Measurements from ENCODE around the gene ANKRD11. TPM values are rescaled to one million over a fixed set of nuclear protein-coding genes. Genes with fewer than 3 reads are reported as not detected.

Gene ANKRD11
- total RNA-seq, 1 donor from 2014 or later, result 367 TPM

- TF ChIP-seq CTCF (IDR thresholded peaks at IDR 0.05; ENCODE audit: partially characterized antibody, unreplicated experiment), result no peak
- no peak for DNase-seq
- H3K27ac Mint-ChIP-seq (ENCODE audit: unreplicated experiment), result peak overlapping the region; percentile 90
- H3K36me3 Mint-ChIP-seq (ENCODE audit: unreplicated experiment), result no peaks in the 10 kb centered on the region
- peaks cover 42% of the 10 kb centered on the region for H3K9me3 Mint-ChIP-seq (ENCODE audit: unreplicated experiment)
- peak overlapping the region; percentile 73 for H3K4me3 Mint-ChIP-seq (ENCODE audit: unreplicated experiment)
- peaks cover 61% of the 10 kb centered on the region for H3K4me1 Mint-ChIP-seq (ENCODE audit: low read depth, unreplicated experiment)
- peaks cover 21% of the 10 kb centered on the region for H3K27me3 Mint-ChIP-seq (ENCODE audit: unreplicated experiment)
Measured at GRCh38 chr16:89401641-89402445, 88.5 kb downstream of the ANKRD11 start.

GRCh38 chr16:89401205-89401604 is 89.2 kb downstream of the ANKRD11 start:
- H3K4me1 Mint-ChIP-seq (ENCODE audit: low read depth, unreplicated experiment), result peaks cover 57% of the 10 kb centered on the region
- peak overlapping the region; percentile 73 for H3K4me3 Mint-ChIP-seq (ENCODE audit: unreplicated experiment)
- no peaks in the 10 kb centered on the region for H3K36me3 Mint-ChIP-seq (ENCODE audit: unreplicated experiment)
- TF ChIP-seq CTCF (IDR thresholded peaks at IDR 0.05; ENCODE audit: partially characterized antibody, unreplicated experiment), result no peak
- H3K27ac Mint-ChIP-seq (ENCODE audit: unreplicated experiment), result peak overlapping the region; percentile 90
- peaks cover 21% of the 10 kb centered on the region for H3K27me3 Mint-ChIP-seq (ENCODE audit: unreplicated experiment)
- H3K9me3 Mint-ChIP-seq (ENCODE audit: unreplicated experiment), result peaks cover 42% of the 10 kb centered on the region
- DNase-seq, result no peak

- no peaks in the 10 kb centered on the region for H3K36me3 Mint-ChIP-seq (ENCODE audit: unreplicated experiment)
- no peak for TF ChIP-seq CTCF (IDR thresholded peaks at IDR 0.05; ENCODE audit: partially characterized antibody, unreplicated experiment)
- DNase-seq, result peak; percentile 62
- H3K9me3 Mint-ChIP-seq (ENCODE audit: unreplicated experiment), result peaks cover 40% of the 10 kb centered on the region
- H3K27me3 Mint-ChIP-seq (ENCODE audit: unreplicated experiment), result peaks cover 21% of the 10 kb centered on the region
- H3K4me3 Mint-ChIP-seq (ENCODE audit: unreplicated experiment), result peak overlapping the region; percentile 73
- H3K27ac Mint-ChIP-seq (ENCODE audit: unreplicated experiment), result peak overlapping the region; percentile 90
- H3K4me1 Mint-ChIP-seq (ENCODE audit: low read depth, unreplicated experiment), result peaks cover 58% of the 10 kb centered on the region
Measured at GRCh38 chr16:89400740-89401139, 89.6 kb downstream of the ANKRD11 start.

- peaks cover 58% of the 10 kb centered on the region for H3K4me1 Mint-ChIP-seq (ENCODE audit: low read depth, unreplicated experiment)
- peaks cover 30% of the 10 kb centered on the region for H3K9me3 Mint-ChIP-seq (ENCODE audit: unreplicated experiment)
- H3K27me3 Mint-ChIP-seq (ENCODE audit: unreplicated experiment), result peaks cover 19% of the 10 kb centered on the region
- DNase-seq, result no peak
- H3K36me3 Mint-ChIP-seq (ENCODE audit: unreplicated experiment), result no peaks in the 10 kb centered on the region
- H3K27ac Mint-ChIP-seq (ENCODE audit: unreplicated experiment), result peak overlapping the region; percentile 97
- peak overlapping the region; percentile 81 for H3K4me3 Mint-ChIP-seq (ENCODE audit: unreplicated experiment)
- TF ChIP-seq CTCF (IDR thresholded peaks at IDR 0.05; ENCODE audit: partially characterized antibody, unreplicated experiment), result no peak
Measured at GRCh38 chr16:89398924-89399323, 91.4 kb downstream of the ANKRD11 start.

GRCh38 chr16:89397331-89397861 is 93.0 kb downstream of the ANKRD11 start:
- Mint-ChIP-seq H3K4me1 (ENCODE audit: low read depth, unreplicated experiment) (peaks cover 58% of the 10 kb centered on the region), H3K36me3 (ENCODE audit: unreplicated experiment) (no peaks in the 10 kb centered on the region), H3K27me3 (ENCODE audit: unreplicated experiment) (peaks cover 22% of the 10 kb centered on the region), H3K4me3 (ENCODE audit: unreplicated experiment) (no peak overlapping the region), H3K9me3 (ENCODE audit: unreplicated experiment) (peaks cover 33% of the 10 kb centered on the region), H3K27ac (ENCODE audit: unreplicated experiment) (peak overlapping the region; percentile 33)
- DNase-seq, result no peak
- TF ChIP-seq CTCF (IDR thresholded peaks at IDR 0.05; ENCODE audit: partially characterized antibody, unreplicated experiment), result no peak
